Measurements from ENCODE around the gene FRMD4A. TPM values are rescaled to one million over a fixed set of nuclear protein-coding genes. Genes with fewer than 3 reads are reported as not detected.

The FRMD4A gene
- total and polyA plus RNA-seq, 10 of the 15 experiments (the other 5 are each of a cell fraction or from before 2014, with no cell fraction given), result 17.8 to 75.2 (median 39.1) TPM

GRCh38 chr10:14089556-14090292 lies 241.0 kb downstream of the FRMD4A start:
- Histone ChIP-seq H2AFZ (ENCODE audit: control insufficient read depth, low read depth, low read length) (no peak overlapping the region), H3K4me1 (ENCODE audit: control insufficient read depth, insufficient read depth, low read length) (no peaks in the 10 kb centered on the region), H3K4me2 (ENCODE audit: control insufficient read depth, insufficient read depth) (no peak overlapping the region), H3K36me3 (ENCODE audit: control insufficient read depth in 2 of 2, insufficient read depth in 2 of 2, low read length in 1 of 2) (no peaks in the 10 kb centered on the region), H3K27ac (ENCODE audit: control insufficient read depth, insufficient read depth) (no peak overlapping the region), H3K27me3 (replicated peaks in 1 of 2; ENCODE audit: control insufficient read depth in 2 of 2, insufficient read depth in 2 of 2, low read length in 1 of 2) (no peaks in the 10 kb centered on the region), H3K9ac (ENCODE audit: control insufficient read depth, insufficient read depth, low read length) (no peak overlapping the region), H3K79me2 (ENCODE audit: control insufficient read depth, insufficient read depth, low read length) (no peaks in the 10 kb centered on the region), H4K20me1 (ENCODE audit: control insufficient read depth, insufficient read depth) (no peaks in the 10 kb centered on the region), H3K9me3 (replicated peaks; ENCODE audit: control insufficient read depth, insufficient read depth, low read length) (no peaks in the 10 kb centered on the region), H3K4me3 (no peak overlapping the region)
- CTCF ChIA-PET, result interaction anchor here (1.5 kb wide), 1 partner anchor 301 kb away, joined by 6 read pairs; no protein-coding TSS in a partner anchor
- POLR2A ChIA-PET, result interaction anchor here (0.7 kb wide), 2 partner anchors 63 to 87 kb away, joined by 3 read pairs; no protein-coding TSS in a partner anchor
- ATAC-seq (no peak), DNase-seq (ENCODE audit: low read depth, low spot score) (no peak), FAIRE-seq (no peak)
- TF ChIP-seq ZNF622 (IDR thresholded peaks at IDR 0.05) (no peak), CREM (IDR thresholded peaks at IDR 0.05; ENCODE audit: low read depth) (no peak), CBX5 (IDR thresholded peaks at IDR 0.05; ENCODE audit: low read depth) (no peak), BCLAF1 (IDR thresholded peaks at IDR 0.05) (no peak), SPI1 (IDR thresholded peaks at IDR 0.05; ENCODE audit: borderline replicate concordance, insufficient read depth, low read depth, low read length) (no peak), LARP7 (IDR thresholded peaks at IDR 0.05) (no peak), NBN (IDR thresholded peaks at IDR 0.05) (no peak), TBL1XR1 (IDR thresholded peaks at IDR 0.05; ENCODE audit: low read depth, low read length) (no peak), ATF3 (IDR thresholded peaks at IDR 0.05; ENCODE audit: borderline replicate concordance, extremely low read depth, low read depth, low read length) (no peak), BCL3 (IDR thresholded peaks at IDR 0.05; ENCODE audit: borderline replicate concordance, insufficient read depth, low read depth, low read length, poor library complexity, severe bottlenecking) (no peak), ZBTB4 (CRISPR knock-in tag; IDR thresholded peaks at IDR 0.05) (no peak), ZBED1 (IDR thresholded peaks at IDR 0.05; ENCODE audit: borderline replicate concordance) (no peak)
- BruUV-seq (replicated peaks), result no TSS peak
- RAD21 ChIA-PET (ENCODE audit: unreplicated experiment), result interaction anchor here (1.0 kb wide), 1 partner anchor 305 kb away, joined by 4 read pairs; no protein-coding TSS in a partner anchor
- intact Hi-C loops (cut with micrococcal nuclease; ENCODE audit: unreplicated experiment) (loop anchor here (5.0 kb wide), 1 partner anchor 82 kb away; no protein-coding TSS in a partner anchor), in situ Hi-C loops (cut with MboI) (loop anchor here (5.0 kb wide), 1 partner anchor 297 kb away; no protein-coding TSS in a partner anchor)
- SMC1A ChIA-PET (ENCODE audit: uncharacterized antibody, unreplicated experiment), result interaction anchor here (1.6 kb wide), 1 partner anchor 71 kb away, joined by 7 read pairs; no protein-coding TSS in a partner anchor
- 51% methylated on average over 17 of the region's 17 CpGs for WGBS (ENCODE audit: insufficient coverage, insufficient replicate concordance, low lambda C conversion rate, missing lambda C conversion rate)

Data from GM12878 (cell line).